Breast epithelium (tissue), 3 donors: Measurements from ENCODE around the gene MINDY4.

ENCODE experiments used
- CTCF ChIP-seq, 3 donors: fragments of 450-650 bp; IDR thresholded peaks; one replicate each; pipeline ENCODE4 v1.5.1; 2016 to 2017; ENCODE audit warnings: antibody characterized with exemption in 3 of 3, mild to moderate bottlenecking in 3 of 3, moderate library complexity in 3 of 3
- POLR2A ChIP-seq: fragments of 450-650 bp; IDR thresholded peaks from one replicate; pipeline ENCODE4 v1.6.1; 2016; ENCODE audit warnings: antibody characterized with exemption, mild to moderate bottlenecking, moderate library complexity
- POLR2AphosphoS5 ChIP-seq, 3 donors: sonication (generic); formaldehyde crosslinking; IDR thresholded peaks; one replicate each; pipeline ENCODE4 v1.6.1; 2017; ENCODE audit warnings: antibody characterized with exemption in 3 of 3

- no peak for TF ChIP-seq POLR2A
- no peak for TF ChIP-seq CTCF (IDR thresholded peaks at IDR 0.05)
- no peak for TF ChIP-seq POLR2AphosphoS5 (IDR thresholded peaks at IDR 0.05)
These were observed 408 bp upstream of the MINDY4 start for GRCh38 chr7:30770845-30771173.
